Measurements from ENCODE around the gene OR5B2.

DNA sequence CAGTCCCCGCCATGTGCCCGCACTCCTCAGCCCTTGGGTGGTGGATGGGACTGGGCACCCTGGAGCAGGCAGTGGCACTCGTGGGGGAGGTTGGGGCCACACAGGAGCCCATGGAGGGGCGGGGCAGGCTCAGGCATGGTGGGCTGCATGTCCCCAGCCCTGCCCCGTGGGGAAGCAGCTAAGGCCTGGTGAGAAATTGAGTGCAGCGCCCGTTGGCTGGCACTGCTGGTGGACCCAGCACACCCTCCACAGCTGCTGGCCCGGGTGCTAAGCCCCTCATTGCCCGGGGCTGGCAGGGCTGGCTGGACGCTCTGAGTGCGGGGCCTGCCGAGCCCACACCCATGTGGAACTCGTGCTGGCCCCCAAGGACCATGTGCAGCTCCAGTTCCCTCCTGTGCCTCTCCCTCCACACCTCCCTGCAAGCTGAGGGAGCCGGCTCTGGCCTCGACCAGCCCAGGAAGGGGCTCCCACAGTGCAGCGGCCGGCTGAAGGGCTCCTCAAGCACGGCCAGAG is 37.3 kb downstream of the OR5B2 start:
- TF ChIP-seq, protein P1, sequence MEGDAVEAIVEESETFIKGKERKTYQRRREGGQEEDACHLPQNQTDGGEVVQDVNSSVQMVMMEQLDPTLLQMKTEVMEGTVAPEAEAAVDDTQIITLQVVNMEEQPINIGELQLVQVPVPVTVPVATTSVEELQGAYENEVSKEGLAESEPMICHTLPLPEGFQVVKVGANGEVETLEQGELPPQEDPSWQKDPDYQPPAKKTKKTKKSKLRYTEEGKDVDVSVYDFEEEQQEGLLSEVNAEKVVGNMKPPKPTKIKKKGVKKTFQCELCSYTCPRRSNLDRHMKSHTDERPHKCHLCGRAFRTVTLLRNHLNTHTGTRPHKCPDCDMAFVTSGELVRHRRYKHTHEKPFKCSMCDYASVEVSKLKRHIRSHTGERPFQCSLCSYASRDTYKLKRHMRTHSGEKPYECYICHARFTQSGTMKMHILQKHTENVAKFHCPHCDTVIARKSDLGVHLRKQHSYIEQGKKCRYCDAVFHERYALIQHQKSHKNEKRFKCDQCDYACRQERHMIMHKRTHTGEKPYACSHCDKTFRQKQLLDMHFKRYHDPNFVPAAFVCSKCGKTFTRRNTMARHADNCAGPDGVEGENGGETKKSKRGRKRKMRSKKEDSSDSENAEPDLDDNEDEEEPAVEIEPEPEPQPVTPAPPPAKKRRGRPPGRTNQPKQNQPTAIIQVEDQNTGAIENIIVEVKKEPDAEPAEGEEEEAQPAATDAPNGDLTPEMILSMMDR (IDR thresholded peaks at IDR 0.05; ENCODE audit: low read depth, low read length): no peak
- TF ChIP-seq EZH2phosphoT487 (IDR thresholded peaks at IDR 0.05; ENCODE audit: low read depth): no peak
